K562 (cell line): Measurements from ENCODE around the gene SERPINF2. TPM values are rescaled to one million over a fixed set of nuclear protein-coding genes. Genes with fewer than 3 reads are reported as not detected.
A peak's percentile ranks its signal among the peaks of the same experiment; 100 is the strongest.
"Not testable (repeated sequence)": the region's sequence is repeated elsewhere in the genome, so short reads cannot be mapped to it uniquely, and the experiment has no call there.

Source experiments
- ATAC-seq: fragments of 200-7000 bp; cut with Tn5 transposase; 3 replicates; pipeline ENCODE4 v1.9.1; 2020; ENCODE audit warnings: moderate library complexity
- BruUV-seq: library from RNA; stranded (reverse); fragments of 400-500 nt; replicated peaks from 2 replicates; lab custom pipeline; 2021; lab: Mats Ljungman, UMichigan
- CTCF ChIA-PET: fragments of 300-600 bp; formaldehyde crosslinking; extraction: SDS; loops from one replicate; lab custom pipeline; 2021; ENCODE audit warnings: low intra/inter-chr PET ratio; lab: Yijun Ruan, JAX
- POLR2A ChIA-PET: fragments of 300-600, 350-650 bp; sonication (Branson Sonifier 250); formaldehyde crosslinking; extraction: SDS; loops from one replicate; lab custom pipeline; 2021; ENCODE audit warnings: antibody characterized with exemption, inconsistent platforms; lab: Yijun Ruan, JAX
- DNase-seq, 4 experiments: peaks; one replicate each; pipeline versions ENCODE4 v3.0.0 to v3.0.0-alpha.2; 2011 to 2018; ENCODE audit warnings: low spot score in 3 of 4, mixed read lengths in 3 of 4; ENCODE audit errors: extremely low read depth in 1 of 4
- FAIRE-seq: peaks from 2 replicates; lab custom pipeline; 2011; peaks lifted over from hg19 to GRCh38; lab: Jason Lieb, UNC
- H2AFZ ChIP-seq: 2 replicates; pipeline ENCODE4 v1.6.0; 2011; ENCODE audit warnings: low read depth, low read length, control low read depth, inconsistent platforms
- H3K27ac ChIP-seq: fragments of 200-600 bp; 3 replicates; pipeline ENCODE4 v1.8.0; 2011; ENCODE audit warnings: low read depth, mild to moderate bottlenecking, control low read depth, inconsistent platforms, low read length, moderate library complexity, mixed read lengths; ENCODE audit errors: extremely low read depth
- H3K27me3 ChIP-seq, 2 experiments: fragments of 300-600 bp in 1 of 2; 2 replicates in 1 of 2; 3 replicates in 1 of 2; pipeline versions ENCODE4 v1.6.0 to v1.8.0; 2011; ENCODE audit warnings: inconsistent platforms in 2 of 2, low read length in 2 of 2, mild to moderate bottlenecking in 1 of 2, mixed read lengths in 1 of 2, moderate library complexity in 1 of 2; ENCODE audit not compliant: control insufficient read depth in 2 of 2, insufficient read depth in 2 of 2
- H3K36me3 ChIP-seq: fragments of 300-600 bp; 3 replicates; pipeline ENCODE4 v1.8.0; 2011; ENCODE audit warnings: mild to moderate bottlenecking, low read length, inconsistent platforms; ENCODE audit not compliant: control insufficient read depth, insufficient read depth
- H3K4me1 ChIP-seq, 2 experiments: fragments of 200-600 bp in 1 of 2; replicated peaks in 1 of 2; 2 replicates in 1 of 2; 3 replicates in 1 of 2; pipeline versions ENCODE4 v1.5.1 to v1.8.0; 2011; ENCODE audit warnings: inconsistent platforms in 2 of 2, low read length in 2 of 2, mild to moderate bottlenecking in 1 of 2, mixed read lengths in 1 of 2, moderate library complexity in 1 of 2; ENCODE audit not compliant: control insufficient read depth in 2 of 2, insufficient read depth in 2 of 2
- H3K4me2 ChIP-seq: 2 replicates; pipeline ENCODE4 v1.6.1; 2011; ENCODE audit warnings: low read length, control low read depth, inconsistent platforms, mixed read lengths; ENCODE audit not compliant: insufficient read depth
- H3K4me3 ChIP-seq: fragments of 200-600 bp; sonication (generic), shearing (Covaris generic); 2 replicates; pipeline ENCODE4 v1.5.1; 2016; ENCODE audit warnings: control low read depth, inconsistent platforms
- H3K79me2 ChIP-seq: fragments of 200-600 bp; 3 replicates; pipeline ENCODE4 v1.8.0; 2011; ENCODE audit warnings: low read length, inconsistent platforms; ENCODE audit not compliant: control insufficient read depth, insufficient read depth
- H3K9ac ChIP-seq, 2 experiments: 2 replicates each; pipeline versions ENCODE4 v1.6.0 to v1.6.1; 2011; ENCODE audit warnings: low read depth in 2 of 2, low read length in 2 of 2, control low read depth in 1 of 2, inconsistent platforms in 1 of 2, mild to moderate bottlenecking in 1 of 2, mixed read lengths in 1 of 2; ENCODE audit not compliant: insufficient read depth in 1 of 2
- H3K9me1 ChIP-seq: one replicate; pipeline ENCODE4 v1.6.0; 2011; ENCODE audit warnings: inconsistent platforms, mild to moderate bottlenecking, low read length, moderate library complexity; ENCODE audit not compliant: control insufficient read depth, insufficient read depth
- H3K9me3 ChIP-seq: replicated peaks from 2 replicates; pipeline ENCODE4 v1.5.1; 2011; ENCODE audit warnings: low read depth, low read length, inconsistent platforms; ENCODE audit not compliant: control insufficient read depth, insufficient read depth
- H4K20me1 ChIP-seq: replicated peaks from 2 replicates; pipeline ENCODE4 v1.6.1; 2011; ENCODE audit warnings: low read length, inconsistent platforms, mixed read lengths; ENCODE audit not compliant: control insufficient read depth, insufficient read depth
- BCOR ChIP-seq: fragments of 450-650 bp; IDR thresholded peaks from 2 replicates; pipeline ENCODE4 v1.6.1; 2016
- SMARCA5 ChIP-seq: fragments of 450-650 bp; IDR thresholded peaks from 2 replicates; pipeline ENCODE4 v1.6.1; 2016
- TFAP4 ChIP-seq: sonication (generic); formaldehyde crosslinking; IDR thresholded peaks from 2 replicates; pipeline ENCODE4 v1.8.0; 2022; ENCODE audit warnings: missing genetic modification reagents, mild to moderate bottlenecking, moderate library complexity, borderline replicate concordance
- ZNF121 ChIP-seq: sonication (generic); formaldehyde crosslinking; conservative IDR thresholded peaks from 2 replicates; pipeline ENCODE4 v1.8.0; 2022; ENCODE audit warnings: missing genetic modification reagents
- WGBS: fragments of 100-300 bp; shearing (Covaris generic); methylation state at CpG from one replicate; pipeline ENCODE4 v1.1.6; 2016; ENCODE audit warnings: low coverage, mixed read lengths; ENCODE audit not compliant: insufficient coverage; ENCODE audit errors: missing lambda C conversion rate; 5-methylcytosine and 5-hydroxymethylcytosine counted together
- in situ Hi-C: fragments of 300-500 bp; cut with MboI; formaldehyde crosslinking; loops from 4 replicates; pipeline ENCODE4 v1.15.0; 2018; ENCODE audit warnings: inconsistent platforms, mixed read lengths
- intact Hi-C: fragments of 100-400 bp; cut with micrococcal nuclease; formaldehyde crosslinking; loops from 2 replicates; pipeline ENCODE4 v1.14.2; 2022
- polyA plus RNA-seq, 8 experiments: library from polyadenylated mRNA; depleted of rRNA in 4 of 8; stranded (reverse) in 5 of 8; unstranded in 3 of 8; fragments of >200 nt; fragmentation: Nextera tagmentation in 2 of 8; fragmentation: Illumina TruSeq in 1 of 8; extraction: Ambion mirVana in 2 of 8; extraction: Trizol in 1 of 8; gene quantifications; 2 replicates each; pipeline versions ENCODE4 v1.2.1 to v1.2.3, GENCODE V29; 2011 to 2014; ENCODE audit warnings: inconsistent platforms in 1 of 8, missing spikeins in 1 of 8
- total RNA-seq, 7 experiments: library from RNA; depleted of rRNA in 6 of 7; stranded (reverse); fragments of >200 nt in 6 of 7; fragmentation: Illumina TruSeq in 2 of 7; extraction: Trizol in 2 of 7; gene quantifications; 2 replicates each; pipeline versions ENCODE4 v1.2.1 to v1.2.3, GENCODE V29; 2011 to 2021; ENCODE audit warnings: low replicate concordance in 1 of 7

Gene SERPINF2
- total and polyA plus RNA-seq, 9 of the 15 experiments (the other 6 are each of a cell fraction or from before 2014, with no cell fraction given) = 0.22 TPM; not detected in 8

GRCh38 chr17:1764284-1764683 is 21.6 kb downstream of the SERPINF2 start (continued):
- TF ChIP-seq TFAP4 (CRISPR knock-in tag) (peak; percentile 64; the same call in 1 of the 2 replicates), SMARCA5 (no peak)
- TF ChIP-seq, all 486 proteins: peak for 3

- H3K4me2 ChIP-seq = not testable (repeated sequence)
These were observed 22.0 kb downstream of the SERPINF2 start for GRCh38 chr17:1764705-1765104.

More at GRCh38 chr17:1764705-1765104, 22.0 kb downstream of the SERPINF2 start:
- H4K20me1 ChIP-seq, CTCF ChIA-PET, H3K9me3 ChIP-seq, H3K9ac ChIP-seq, H3K27me3 ChIP-seq, ATAC-seq, H3K9me1 ChIP-seq, BruUV-seq, DNase-seq, H3K4me3 ChIP-seq, FAIRE-seq, H3K36me3 ChIP-seq: not testable (repeated sequence)
- peaks cover 21 to 35% of the 10 kb centered on the region in 2 experiments; a peak in 4 of 5 replicates for H3K4me1 ChIP-seq
- H2AFZ ChIP-seq = peak overlapping the region; percentile 43; the same call in 1 of the 2 replicates
- POLR2A ChIA-PET = interaction anchor here (0.6 to 3.5 kb wide), 2 partner anchors 8 to 32 kb away, joined by 3 to 21 read pairs; no protein-coding TSS in a partner anchor
- 0 out of 3 replicates have a peak overlapping the region, but pooled peaks have one; percentile 28 for H3K27ac ChIP-seq
- WGBS = 100% methylated on average over 3 of the region's 7 CpGs
- peak; percentile 25; the same call in 1 of the 2 replicates for TF ChIP-seq BCOR
- TF ChIP-seq ZNF121 (CRISPR knock-in tag) = peak; percentile 64
- peaks cover 22% of the 10 kb centered on the region for H3K79me2 ChIP-seq
- intact Hi-C loops (loop anchor here (5.0 kb wide), 1 partner anchor 47 kb away; no protein-coding TSS in a partner anchor), in situ Hi-C loops (loop anchor here (5.0 kb wide), 1 partner anchor 32 kb away; no protein-coding TSS in a partner anchor)
